ACC112 (cell line): ENCODE data around the gene PLEKHH2.

Experiments
- H2AFZ ChIP-seq: fragments of 200-600 bp; sonication (generic); one replicate; pipeline ENCODE4 v1.6.0; 2017; ENCODE audit warnings: antibody characterized with exemption, low read length; ENCODE audit not compliant: unreplicated experiment
- H3K27ac ChIP-seq: fragments of 200-600 bp; sonication (generic); 2 replicates; pipeline ENCODE4 v1.5.1; 2014; ENCODE audit warnings: low read depth, mild to moderate bottlenecking, antibody characterized with exemption, low read length, moderate library complexity
- H3K27me3 ChIP-seq: fragments of 200-600 bp; sonication (generic); 2 replicates; pipeline ENCODE4 v1.6.1; 2014; ENCODE audit warnings: mild to moderate bottlenecking, antibody characterized with exemption, low read length, moderate library complexity, mixed read lengths; ENCODE audit not compliant: insufficient read depth
- H3K36me3 ChIP-seq: fragments of 200-600 bp; sonication (generic); 2 replicates; pipeline ENCODE4 v1.6.1; 2016; ENCODE audit warnings: mild to moderate bottlenecking, antibody characterized with exemption, low read length, moderate library complexity, mixed read lengths; ENCODE audit not compliant: insufficient read depth
- H3K4me1 ChIP-seq: fragments of 200-600 bp; sonication (generic); one replicate; pipeline ENCODE4 v1.6.1; 2016; ENCODE audit warnings: low read length, mixed read lengths; ENCODE audit not compliant: insufficient read depth, unreplicated experiment, control insufficient read depth
- H3K4me3 ChIP-seq: fragments of 200-600 bp; sonication (generic); 2 replicates; pipeline ENCODE4 v1.5.1; 2014; ENCODE audit warnings: mild to moderate bottlenecking, low read depth, low read length
- H3K79me2 ChIP-seq: fragments of 200-600 bp; sonication (generic); one replicate; pipeline ENCODE4 v1.6.0; 2016; ENCODE audit warnings: low read length; ENCODE audit not compliant: control insufficient read depth, unreplicated experiment, insufficient read depth

Gene PLEKHH2

GRCh38 chr2:43762286-43762685 is 125.2 kb downstream of the PLEKHH2 start:
- H3K4me3 ChIP-seq = no peak overlapping the region
- H3K27ac ChIP-seq = no peak overlapping the region
- H3K79me2 ChIP-seq = no peaks in the 10 kb centered on the region
- H2AFZ ChIP-seq = no peak overlapping the region
- H3K36me3 ChIP-seq = no peaks in the 10 kb centered on the region
- peaks cover 21% of the 10 kb centered on the region for H3K4me1 ChIP-seq
- no peaks in the 10 kb centered on the region for H3K27me3 ChIP-seq

GRCh38 chr2:43763091-43763490 is 126.0 kb downstream of the PLEKHH2 start:
- Histone ChIP-seq H3K27me3 (no peaks in the 10 kb centered on the region), H3K4me1 (peaks cover 18% of the 10 kb centered on the region), H3K79me2 (no peaks in the 10 kb centered on the region), H2AFZ (no peak overlapping the region), H3K27ac (no peak overlapping the region), H3K4me3 (no peak overlapping the region), H3K36me3 (no peaks in the 10 kb centered on the region)

- Histone ChIP-seq H3K4me1 (peaks cover 7% of the 10 kb centered on the region), H3K4me3 (no peak overlapping the region), H3K36me3 (no peaks in the 10 kb centered on the region), H3K79me2 (no peaks in the 10 kb centered on the region), H3K27ac (no peak overlapping the region), H2AFZ (no peak overlapping the region), H3K27me3 (no peaks in the 10 kb centered on the region)
Observed at GRCh38 chr2:43764086-43764705, 127.1 kb downstream of the PLEKHH2 start.

- Histone ChIP-seq H3K4me1 (no peaks in the 10 kb centered on the region), H2AFZ (no peak overlapping the region), H3K36me3 (no peaks in the 10 kb centered on the region), H3K27me3 (no peaks in the 10 kb centered on the region), H3K27ac (no peak overlapping the region), H3K4me3 (no peak overlapping the region), H3K79me2 (no peaks in the 10 kb centered on the region)
Observed at GRCh38 chr2:43766006-43766405, 128.9 kb downstream of the PLEKHH2 start.

- no peaks in the 10 kb centered on the region for H3K79me2 ChIP-seq
- no peaks in the 10 kb centered on the region for H3K27me3 ChIP-seq
- H3K4me1 ChIP-seq = no peaks in the 10 kb centered on the region
- H3K27ac ChIP-seq = peak within 1 kb of the TSS; percentile 76
- peak within 1 kb of the TSS; percentile 73 for H2AFZ ChIP-seq
- peak within 1 kb of the TSS; percentile 85 for H3K4me3 ChIP-seq
- H3K36me3 ChIP-seq = peaks cover 5% of the 10 kb centered on the region; the same call in 1 of the 2 replicates
Observed at GRCh38 chr2:43773876-43774613, 137.0 kb downstream of the PLEKHH2 start, which contains the start of gene DYNC2LI1. Gene DYNC2LI1 (plus strand): TSS chr2:43774039. CDS start chr2:43774139, 100 bp downstream.

- no peaks in the 10 kb centered on the region for H3K4me1 ChIP-seq
- H3K27ac ChIP-seq = peak overlapping the region; percentile 76
- no peaks in the 10 kb centered on the region for H3K79me2 ChIP-seq
- peaks cover 5% of the 10 kb centered on the region; the same call in 1 of the 2 replicates for H3K36me3 ChIP-seq
- H2AFZ ChIP-seq = peak overlapping the region; percentile 73
- H3K4me3 ChIP-seq = peak overlapping the region; percentile 85
- H3K27me3 ChIP-seq = no peaks in the 10 kb centered on the region
Observed at GRCh38 chr2:43774617-43775016, 137.6 kb downstream of the PLEKHH2 start.

- H3K79me2 ChIP-seq = no peaks in the 10 kb centered on the region
- H2AFZ ChIP-seq = no peak overlapping the region
- H3K36me3 ChIP-seq = peaks cover 5% of the 10 kb centered on the region; the same call in 1 of the 2 replicates
- H3K27ac ChIP-seq = no peak overlapping the region
- no peaks in the 10 kb centered on the region for H3K4me1 ChIP-seq
- no peaks in the 10 kb centered on the region for H3K27me3 ChIP-seq
- no peak overlapping the region for H3K4me3 ChIP-seq
Observed at GRCh38 chr2:43776324-43776723, 139.3 kb downstream of the PLEKHH2 start.

GRCh38 chr2:43777306-43777926 is 140.4 kb downstream of the PLEKHH2 start:
- Histone ChIP-seq H3K36me3 (peaks cover 5% of the 10 kb centered on the region; the same call in 1 of the 2 replicates), H3K27me3 (no peaks in the 10 kb centered on the region), H3K4me1 (no peaks in the 10 kb centered on the region), H3K79me2 (no peaks in the 10 kb centered on the region), H2AFZ (no peak overlapping the region), H3K4me3 (no peak overlapping the region), H3K27ac (no peak overlapping the region)

- Histone ChIP-seq H2AFZ (no peak overlapping the region), H3K27ac (no peak overlapping the region), H3K36me3 (peaks cover 5% of the 10 kb centered on the region; the same call in 1 of the 2 replicates), H3K4me3 (no peak overlapping the region), H3K27me3 (no peaks in the 10 kb centered on the region), H3K4me1 (no peaks in the 10 kb centered on the region), H3K79me2 (no peaks in the 10 kb centered on the region)
Observed at GRCh38 chr2:43778233-43778632, 141.2 kb downstream of the PLEKHH2 start.

- H3K4me3 ChIP-seq = no peak overlapping the region
- H3K4me1 ChIP-seq = no peaks in the 10 kb centered on the region
- H3K27me3 ChIP-seq = no peaks in the 10 kb centered on the region
- H3K36me3 ChIP-seq = no peaks in the 10 kb centered on the region
- no peak overlapping the region for H2AFZ ChIP-seq
- H3K27ac ChIP-seq = no peak overlapping the region
- H3K79me2 ChIP-seq = no peaks in the 10 kb centered on the region
Observed at GRCh38 chr2:43787895-43788294, 150.8 kb downstream of the PLEKHH2 start.
